Activated CD4-positive, alpha-beta T cell treated with anti-CD3 and anti-CD28 coated beads, Interleukin-2, amount 50 U/mL, for 48 hours (primary cell): ENCODE data around the gene FKRP.
A peak's percentile ranks its signal among the peaks of the same experiment; 100 is the strongest.
"Not testable (repeated sequence)": the region's sequence is repeated elsewhere in the genome, so short reads cannot be mapped to it uniquely, and the experiment has no call there.

Source experiments
- DNase-seq, 2 experiments: peaks; one replicate each; pipeline ENCODE4 v3.0.0-alpha.2; 2020

FKRP gene

DNA sequence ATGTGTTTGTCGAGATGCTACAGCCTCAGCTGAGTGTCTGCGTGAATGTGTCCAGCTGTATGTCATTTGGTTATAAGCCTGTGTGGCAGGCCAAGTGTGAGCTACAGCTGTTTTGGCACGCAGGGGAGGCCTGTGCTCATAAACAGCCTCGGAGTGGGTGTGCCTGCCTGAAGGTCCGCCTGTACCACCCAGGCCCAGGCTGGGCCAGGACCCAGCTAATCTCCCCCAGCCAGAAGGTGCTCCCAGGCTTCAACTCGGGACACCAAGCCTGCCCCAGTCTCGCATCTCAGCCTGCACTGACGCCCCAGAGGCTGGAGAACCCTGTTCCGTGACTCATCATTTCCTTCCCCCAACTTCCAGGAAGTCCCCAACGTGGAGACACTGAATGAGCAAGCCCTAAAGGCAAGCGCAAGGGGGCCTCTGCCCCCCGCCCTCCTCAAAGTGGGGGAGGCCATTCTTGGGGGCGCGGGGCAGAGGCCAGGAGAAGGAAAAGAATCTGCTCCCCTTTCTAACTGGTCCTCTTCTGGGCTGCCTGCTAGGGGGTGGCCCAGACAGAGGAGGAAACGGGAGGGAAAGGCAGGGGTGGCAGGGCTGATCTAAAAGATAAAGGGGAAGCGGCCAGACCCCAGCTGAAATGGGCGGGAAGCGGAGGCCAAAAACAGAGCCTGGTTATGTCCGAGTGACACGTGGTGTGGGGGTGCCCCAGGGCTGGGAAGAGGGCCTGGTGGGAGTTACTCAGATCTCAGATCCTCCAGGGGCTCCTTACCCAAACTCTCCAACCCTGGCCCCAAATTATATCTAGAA, 40.6 kb downstream of the FKRP start:
- peak; percentile 82 to 87 for DNase-seq

- DNase-seq = no peak
Observed at GRCh38 chr19:46787040-46787330, 41.1 kb downstream of the FKRP start.

DNA sequence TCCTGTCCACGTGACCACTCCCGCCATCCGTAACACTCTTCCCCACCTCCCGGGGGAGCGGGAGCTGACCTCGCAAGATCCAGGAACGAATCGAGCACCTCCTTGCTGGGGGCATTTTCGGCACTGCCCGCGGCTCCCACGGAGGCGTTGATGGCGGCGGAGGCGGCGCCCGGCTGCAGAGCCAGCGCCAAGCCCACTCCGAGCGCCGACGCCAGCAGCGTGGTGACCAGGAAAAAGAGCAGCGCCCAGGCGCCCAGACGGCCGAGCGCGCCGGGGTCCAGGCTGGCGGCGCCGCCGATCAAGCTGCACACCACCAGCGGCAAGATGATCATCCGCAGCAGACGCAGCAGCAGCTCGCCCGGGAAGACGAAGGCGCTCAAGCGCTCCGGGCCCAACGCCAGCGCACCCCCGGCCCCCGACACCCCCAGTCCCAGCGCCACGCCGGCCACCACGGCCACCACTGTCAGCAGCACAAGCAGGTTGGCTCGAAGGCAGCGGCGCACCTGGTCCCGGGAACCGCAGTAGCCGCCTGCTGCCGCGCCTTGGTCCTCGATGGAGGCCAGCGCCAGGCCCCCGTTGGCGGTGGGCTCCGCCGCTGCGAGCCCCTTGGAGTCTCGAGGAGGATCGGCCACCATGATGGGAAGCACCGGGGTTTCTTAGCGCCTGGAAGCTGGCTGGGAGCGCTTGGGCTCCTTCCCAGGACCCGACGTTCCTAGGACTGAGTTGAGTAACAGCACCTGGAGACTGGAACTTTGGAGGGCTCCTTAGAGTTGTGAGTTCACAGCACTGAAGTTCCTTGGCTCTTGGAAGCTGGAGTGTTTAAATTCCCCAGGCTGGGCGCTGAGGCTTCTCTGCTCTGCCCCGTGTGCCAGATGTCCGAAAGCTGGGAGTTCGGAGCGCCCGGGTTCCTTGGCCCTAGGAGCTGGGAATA, 41.7 kb downstream of the FKRP start:
- peak; percentile 42 to 56 for DNase-seq

DNA sequence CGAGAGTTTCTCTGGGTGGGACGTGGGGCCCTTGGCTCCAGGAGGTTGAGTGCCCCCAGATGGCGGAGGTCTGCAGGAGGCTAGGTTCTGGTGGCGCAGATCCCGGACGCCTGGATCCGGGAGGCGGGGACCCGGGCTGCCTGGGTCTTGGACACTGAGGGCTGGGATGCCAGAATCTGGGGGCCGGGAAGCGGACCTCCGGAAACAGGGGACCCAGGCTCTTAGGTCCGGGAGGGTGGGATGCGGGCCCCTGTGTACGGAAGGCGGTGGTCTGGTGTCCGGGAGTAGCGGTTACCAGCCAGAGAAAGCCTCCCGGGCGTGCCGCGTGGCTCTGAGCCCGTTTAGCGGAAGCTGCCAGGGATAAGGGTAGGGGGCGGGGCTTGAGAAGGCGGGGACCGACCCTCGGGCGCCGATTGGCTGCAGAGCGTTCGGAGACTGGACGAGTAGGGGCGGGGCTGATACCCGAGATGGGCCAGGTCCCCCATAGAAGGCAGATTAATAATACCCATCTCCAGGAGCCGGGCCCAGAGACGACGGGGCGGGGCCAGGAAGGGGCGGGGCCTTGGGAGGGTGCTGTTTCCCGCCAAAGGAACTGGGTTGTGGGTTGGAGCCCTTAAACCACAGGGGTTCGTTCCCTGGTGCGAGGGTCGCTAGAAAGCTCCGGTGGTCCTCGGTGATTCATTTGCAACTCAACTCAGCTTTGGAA, 42.6 kb downstream of the FKRP start, which contains the start of gene SLC1A5:
SLC1A5 (minus strand) TSS at position 333 of the 706 bp plus-strand sequence. CDS start 629 bp downstream, outside the sequence.
- DNase-seq = peak; percentile 99 to 100

- DNase-seq = no peak
Observed at GRCh38 chr19:46788968-46789338, 43.1 kb downstream of the FKRP start.

DNA sequence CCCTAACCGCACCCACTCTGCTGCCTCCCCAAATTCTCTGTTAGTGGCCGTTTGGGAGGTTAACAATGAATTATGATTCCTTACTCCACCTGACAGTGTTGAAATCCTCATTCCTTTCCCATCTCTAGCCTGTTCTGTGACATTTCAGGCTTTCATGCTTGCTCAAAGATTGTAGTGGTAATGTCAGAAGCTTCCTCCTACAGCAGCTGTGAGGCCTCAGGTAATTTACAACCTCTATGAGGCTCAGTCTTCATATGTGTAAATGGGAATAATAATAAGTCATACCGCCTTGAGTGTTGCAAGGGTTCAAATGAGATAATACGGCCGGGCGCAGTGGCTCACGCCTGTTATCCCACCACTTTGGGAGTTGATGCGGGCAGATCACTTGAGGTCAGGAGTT, 43.5 kb downstream of the FKRP start:
- DNase-seq = no peak

DNA sequence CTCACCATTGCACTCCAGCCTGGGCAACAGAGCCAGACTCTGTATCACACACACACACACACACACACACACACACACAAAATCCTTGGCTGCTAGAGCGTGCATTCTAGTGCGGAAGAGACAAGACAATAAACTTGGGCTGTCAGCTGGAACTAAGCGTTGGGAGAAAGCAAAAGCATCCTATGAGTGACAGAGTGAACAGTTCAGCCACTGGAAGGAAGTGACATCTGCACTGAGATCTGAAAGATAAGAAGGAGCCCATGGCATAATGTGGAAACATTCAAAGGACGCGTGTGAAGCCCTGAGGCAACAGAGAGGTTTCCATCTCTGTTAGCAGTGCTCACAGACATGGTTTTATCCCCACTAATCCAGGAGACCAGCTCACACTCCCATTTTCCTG, 46.1 kb downstream of the FKRP start:
- DNase-seq = no peak

DNA sequence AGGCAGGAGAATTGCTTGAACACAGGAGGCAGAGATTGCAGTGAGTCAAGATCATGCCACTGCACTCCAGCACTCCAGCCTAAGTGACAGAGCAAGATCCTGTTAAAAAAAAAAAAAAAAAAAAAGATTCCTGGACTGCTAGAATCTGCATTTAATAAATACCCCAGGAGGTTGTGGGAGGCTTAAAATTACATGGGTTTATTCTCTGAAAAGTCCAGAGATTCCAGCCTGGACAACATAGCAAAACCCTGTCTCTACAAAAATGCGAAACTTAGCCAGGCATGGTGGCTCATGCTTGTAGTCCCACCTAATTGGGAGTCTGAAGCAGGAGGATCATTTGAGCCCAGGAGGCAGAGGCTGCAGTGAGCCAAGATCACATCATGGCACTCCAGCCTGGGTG, 52.0 kb downstream of the FKRP start:
- no peak for DNase-seq

- no peak for DNase-seq
Observed at GRCh38 chr19:46798713-46799112, 52.9 kb downstream of the FKRP start.

DNA sequence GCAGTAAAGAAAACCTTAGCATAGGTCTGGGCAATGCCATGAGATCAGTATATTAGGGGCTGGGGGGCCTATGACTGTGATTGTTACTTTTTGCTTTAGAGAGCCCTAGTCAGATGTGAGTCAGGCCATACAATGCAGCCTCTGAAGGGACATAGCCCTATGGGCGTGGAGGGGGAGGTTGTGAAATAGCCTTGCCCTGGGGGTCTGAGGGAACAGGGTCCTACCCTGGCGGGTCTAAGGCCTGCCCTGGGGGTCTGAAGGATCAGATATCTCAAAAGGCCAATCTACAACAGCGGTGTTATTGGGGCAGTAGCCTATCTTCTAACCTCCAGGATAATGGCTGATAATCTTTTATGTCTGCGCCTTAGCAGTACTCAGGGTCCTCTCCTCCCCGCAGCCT, 56.3 kb downstream of the FKRP start:
- DNase-seq = no peak

- DNase-seq = no peak
Observed at GRCh38 chr19:46803555-46803954, 57.7 kb downstream of the FKRP start.

DNA sequence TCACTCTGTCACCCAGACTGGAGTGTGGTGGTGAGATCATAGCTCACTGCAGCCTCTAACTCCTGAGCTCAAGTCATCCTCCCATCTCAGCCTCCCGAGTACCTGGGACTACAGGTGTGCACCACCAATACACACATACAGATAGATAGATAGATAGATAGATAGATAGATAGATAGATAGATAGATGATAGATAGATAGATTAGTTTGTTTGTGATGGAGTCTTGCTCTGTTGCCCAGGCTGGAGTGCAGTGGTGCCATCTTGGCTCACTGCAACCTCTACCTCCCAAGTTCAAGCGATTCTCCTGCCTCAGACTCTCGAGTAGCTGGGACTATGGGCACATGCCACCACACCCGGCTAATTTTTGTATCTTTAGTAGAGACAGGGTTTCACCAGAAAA, 58.6 kb downstream of the FKRP start:
- DNase-seq = not testable (repeated sequence)

DNA sequence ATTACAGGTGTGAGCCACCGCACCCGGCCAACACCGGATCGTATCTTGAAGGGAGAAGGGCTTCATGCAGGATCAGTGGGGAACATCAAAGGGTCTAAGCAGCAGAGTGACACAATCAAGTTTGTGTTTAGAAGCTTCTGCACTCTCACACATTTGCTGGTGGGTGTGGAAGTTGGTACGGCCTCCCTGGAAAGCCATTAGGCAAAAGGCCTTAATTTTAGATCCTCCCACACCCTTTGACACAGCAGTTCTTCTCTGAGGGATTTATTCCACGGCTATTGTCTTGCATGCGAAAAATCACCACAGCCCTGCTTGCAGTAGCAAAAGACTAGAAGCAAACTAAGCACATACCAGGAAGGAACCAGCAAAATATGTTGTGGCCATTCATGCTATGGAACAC, 60.8 kb downstream of the FKRP start:
- DNase-seq = no peak
